Activated CD4-positive, alpha-beta T cell treated with anti-CD3 and anti-CD28 coated beads, Interleukin-2, amount 50 U/mL, for 24 hours (primary cell): Measurements from ENCODE around the gene PTPRN2.

Experiments
- DNase-seq, 2 donors: peaks; one replicate each; pipeline ENCODE4 v3.0.0-alpha.2; 2020; ENCODE audit warnings: low read depth in 1 of 2, low spot score in 1 of 2

PTPRN2 gene

DNA sequence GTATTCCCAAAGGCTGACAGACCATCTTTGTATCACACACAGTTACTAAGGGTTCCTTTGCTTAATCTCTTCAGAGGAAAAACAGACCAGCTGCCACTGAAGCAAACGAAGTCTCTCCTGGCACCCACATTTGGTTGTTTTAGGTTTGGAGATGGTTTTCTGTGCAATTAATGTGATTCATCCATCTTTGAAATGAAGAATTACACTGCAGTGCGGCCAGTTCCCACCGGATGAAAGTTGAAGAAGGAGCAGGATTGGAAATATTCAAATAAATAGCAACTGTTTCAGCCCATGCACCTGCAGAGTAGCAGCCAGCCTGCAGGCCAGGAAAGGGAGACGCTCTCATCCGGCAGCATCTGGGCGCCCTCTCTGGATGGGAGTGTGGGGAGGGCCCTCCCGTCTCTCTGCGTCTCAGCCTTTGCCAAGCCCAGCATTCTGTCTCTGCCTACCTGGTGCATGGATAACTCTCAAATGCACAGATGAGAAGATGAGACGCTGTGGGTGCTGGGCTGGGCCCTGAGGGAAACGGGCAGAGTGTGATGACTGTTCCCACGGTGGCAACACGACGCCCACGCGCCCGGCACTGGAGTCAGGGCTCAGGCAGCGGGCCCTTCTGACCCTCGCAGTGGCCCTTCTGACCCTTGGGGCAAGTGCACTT lies 214.0 kb downstream of the PTPRN2 start:
- DNase-seq = no peak

DNA sequence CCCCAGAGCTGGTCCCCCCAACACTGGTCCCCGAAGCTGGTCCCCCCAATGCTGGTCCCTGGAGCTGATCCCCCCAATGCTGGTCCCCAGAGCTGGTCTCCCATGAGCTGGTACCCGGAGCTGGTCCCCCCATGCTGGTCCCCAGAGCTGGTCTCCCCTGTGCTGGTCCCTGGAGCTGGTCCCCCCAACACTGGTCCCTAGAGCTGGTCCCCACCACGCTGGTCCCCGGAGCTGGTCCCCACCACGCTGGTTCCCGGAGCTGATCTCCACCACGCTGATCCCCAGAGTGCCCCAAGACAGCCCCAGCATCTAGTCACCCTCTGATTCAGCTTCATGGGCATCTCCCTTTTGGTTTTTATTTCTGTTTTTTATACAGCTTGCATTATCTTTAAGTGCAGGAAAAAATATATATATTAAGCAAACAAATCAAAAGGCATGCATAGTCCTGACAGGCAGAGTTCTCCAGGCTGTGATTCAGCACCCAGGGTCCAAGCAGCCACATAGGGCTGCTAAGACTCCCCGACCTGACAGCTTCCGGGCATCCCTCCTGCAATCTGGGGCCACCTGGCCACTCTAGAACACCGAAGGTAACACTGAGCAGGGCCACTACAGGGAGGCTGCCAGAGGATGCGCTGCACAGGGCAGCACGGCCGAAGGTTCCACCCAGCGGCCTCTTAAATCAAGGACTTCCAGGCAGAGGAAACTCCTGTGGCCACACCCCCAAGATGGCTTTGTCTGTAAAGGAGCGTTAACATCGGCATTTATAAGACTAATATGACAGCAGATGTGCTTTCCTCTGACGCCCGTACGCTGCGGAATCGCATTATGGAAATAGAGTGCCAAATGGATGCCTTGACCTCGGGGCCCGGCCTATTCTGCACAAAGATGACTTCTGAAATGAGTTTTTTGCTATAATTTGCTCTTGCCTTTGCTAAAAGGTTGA lies 215.0 kb downstream of the PTPRN2 start:
- no peak for DNase-seq

DNA sequence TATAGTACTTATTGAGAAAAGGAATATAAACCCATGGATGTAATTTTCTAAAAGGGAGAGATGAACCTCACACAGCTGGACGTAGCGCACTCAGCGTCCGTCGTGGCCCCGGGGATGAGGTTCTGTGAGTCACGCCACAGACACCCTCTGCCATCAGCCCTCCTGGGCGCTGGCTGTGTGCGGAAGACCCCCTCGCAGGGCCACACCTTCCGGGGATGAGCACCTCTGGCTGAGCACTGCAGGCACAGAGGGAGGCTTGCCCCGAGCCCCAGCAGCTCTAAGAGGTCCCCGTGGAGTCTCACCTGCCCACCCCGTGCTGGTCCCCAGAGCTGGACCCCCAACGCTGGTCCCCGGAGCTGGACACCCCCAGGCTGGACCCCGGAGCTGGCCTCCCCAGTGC lies 215.8 kb downstream of the PTPRN2 start:
- DNase-seq = no peak

DNA sequence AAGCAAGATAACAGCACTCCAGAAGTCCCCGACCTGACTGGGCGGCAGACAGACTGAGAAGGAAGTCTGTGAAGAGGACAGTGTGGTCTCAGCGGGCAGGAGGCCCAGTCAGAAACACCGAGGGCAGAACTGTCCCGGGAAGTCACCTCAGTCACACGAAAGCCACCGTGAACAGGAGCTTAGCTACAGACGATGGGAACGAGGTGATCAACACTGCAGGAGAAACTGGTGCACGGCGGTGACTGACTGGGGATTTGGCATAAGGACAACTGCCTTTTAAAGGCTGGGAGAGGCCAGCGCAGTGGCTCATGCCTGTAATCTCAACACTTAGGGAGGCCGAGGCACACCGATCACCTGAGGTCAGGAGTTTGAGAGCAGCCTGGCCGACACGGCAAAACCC lies 217.8 kb downstream of the PTPRN2 start:
- no peak for DNase-seq

DNA sequence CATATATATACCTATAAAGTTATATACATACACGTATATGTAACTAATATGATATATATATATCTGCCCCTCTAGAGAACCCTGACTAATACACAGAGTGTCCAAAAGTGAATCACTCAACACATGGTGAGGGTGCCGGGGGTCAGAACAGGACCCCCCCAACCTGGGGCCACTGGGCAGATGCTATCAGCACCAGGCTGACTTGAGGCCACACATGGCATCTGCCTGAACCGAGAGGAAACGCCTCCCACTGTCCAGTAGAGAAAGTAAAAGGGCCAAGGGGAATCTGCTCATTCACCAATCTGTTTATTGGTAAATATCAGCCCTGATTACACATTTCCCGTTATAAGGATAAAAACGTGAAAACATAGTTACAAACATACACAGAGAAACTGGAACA lies 218.3 kb downstream of the PTPRN2 start:
- DNase-seq = no peak

DNA sequence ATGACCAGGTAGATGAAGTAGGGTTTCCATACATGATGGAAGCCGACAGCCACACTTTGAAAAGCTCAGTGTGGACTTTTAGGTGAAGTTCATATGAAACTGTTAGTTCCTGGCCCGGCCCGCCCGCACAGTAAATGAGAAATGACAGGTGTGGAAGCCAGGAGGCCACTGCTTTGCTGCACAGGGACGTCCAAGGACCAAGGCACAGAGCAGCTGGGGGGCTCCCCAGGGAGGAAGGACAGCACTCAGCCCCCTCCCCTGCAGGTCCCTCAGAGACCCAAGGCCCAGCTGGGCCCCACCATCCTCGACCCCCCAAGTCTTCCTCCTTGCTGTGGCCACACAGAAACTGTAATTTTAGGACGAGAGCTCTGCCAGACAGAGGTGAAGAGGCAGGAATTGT lies 219.2 kb downstream of the PTPRN2 start:
- no peak for DNase-seq

DNA sequence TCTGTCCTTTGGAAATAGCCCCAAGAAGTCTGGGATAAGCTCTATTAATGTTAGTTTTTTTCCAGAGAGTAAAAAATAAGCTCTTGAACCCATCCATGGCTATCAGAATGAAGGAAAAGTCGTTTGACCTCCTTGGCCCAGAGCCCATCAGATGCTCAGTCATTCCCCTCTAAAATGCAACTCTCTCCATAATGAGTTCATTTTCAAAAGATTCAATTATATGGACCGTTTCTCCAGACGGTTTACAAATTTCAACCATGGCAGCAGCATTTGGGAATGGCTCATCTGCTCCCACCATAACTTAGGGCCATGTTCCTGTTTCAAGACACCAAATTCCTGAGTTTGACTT lies 220.0 kb downstream of the PTPRN2 start:
- no peak for DNase-seq

DNA sequence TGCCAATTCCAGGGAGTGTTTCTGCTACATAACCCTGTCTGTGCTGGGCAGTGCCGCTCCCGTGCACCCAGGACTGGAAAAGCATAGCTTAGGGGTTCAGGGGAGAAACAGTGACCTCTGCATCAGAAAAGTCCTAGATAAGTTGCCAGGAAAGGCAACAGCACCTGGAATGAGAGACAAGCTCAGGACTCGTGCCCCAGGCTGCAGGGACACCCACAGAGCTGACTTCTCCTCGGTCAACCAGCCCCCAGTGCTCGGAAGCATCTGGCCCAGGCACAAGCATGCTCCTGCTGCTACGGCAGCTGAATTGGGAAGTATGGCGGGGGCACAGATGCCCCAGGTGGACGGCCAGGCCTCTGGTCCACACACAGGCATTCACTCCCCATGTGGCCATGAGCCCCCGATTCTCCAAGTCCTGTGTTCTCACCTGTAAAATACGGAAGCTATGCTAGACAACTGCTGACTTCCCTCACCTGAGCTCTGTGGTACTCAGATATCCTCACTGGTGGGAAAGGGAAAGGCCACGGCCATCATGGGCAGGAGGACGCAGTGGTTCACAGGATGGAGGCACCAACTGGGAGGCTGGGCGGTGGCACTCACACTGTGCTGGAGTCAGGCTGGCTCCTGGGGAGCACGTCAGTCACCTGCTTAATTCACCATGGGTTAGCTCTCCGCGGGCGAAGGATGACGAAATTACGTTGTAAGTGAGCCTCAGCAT lies 220.5 kb downstream of the PTPRN2 start:
- no peak for DNase-seq

DNA sequence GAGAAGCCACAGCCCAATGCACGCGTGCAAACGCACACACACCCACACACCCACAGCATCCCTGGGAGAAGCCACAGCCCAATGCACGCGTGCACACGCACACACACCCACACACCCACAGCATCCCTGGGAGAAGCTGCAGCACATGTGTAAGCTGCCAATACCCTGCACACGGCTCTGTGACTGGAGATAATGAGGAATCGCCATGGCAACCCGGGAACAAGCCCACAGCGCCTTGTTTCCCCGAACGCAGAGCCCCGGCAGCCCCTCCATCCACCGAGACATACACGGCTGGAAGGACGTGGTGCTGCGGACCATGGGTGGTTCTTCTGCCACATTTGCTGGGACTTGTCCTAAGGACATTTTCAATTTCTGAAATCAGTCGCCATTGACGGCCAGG lies 221.3 kb downstream of the PTPRN2 start:
- no peak for DNase-seq

DNA sequence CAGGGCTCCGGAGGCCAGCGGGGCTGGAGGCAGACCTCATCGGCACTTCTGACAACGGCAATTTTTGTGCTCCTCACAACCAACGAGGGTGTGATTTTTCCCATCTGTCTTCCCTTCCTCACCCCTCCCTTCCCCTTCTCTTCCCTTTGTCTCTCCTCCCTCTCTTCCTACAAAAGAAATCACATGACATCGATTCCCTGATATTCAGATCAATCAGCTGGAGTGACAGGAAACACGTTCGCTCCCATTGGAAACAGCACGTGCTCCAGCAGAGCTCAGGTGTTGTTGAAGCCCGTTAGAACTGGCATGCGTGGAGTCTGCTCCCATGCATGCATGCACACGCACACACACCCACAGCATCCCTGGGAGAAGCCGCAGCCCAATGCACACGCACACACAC lies 222.4 kb downstream of the PTPRN2 start:
- DNase-seq = no peak

DNA sequence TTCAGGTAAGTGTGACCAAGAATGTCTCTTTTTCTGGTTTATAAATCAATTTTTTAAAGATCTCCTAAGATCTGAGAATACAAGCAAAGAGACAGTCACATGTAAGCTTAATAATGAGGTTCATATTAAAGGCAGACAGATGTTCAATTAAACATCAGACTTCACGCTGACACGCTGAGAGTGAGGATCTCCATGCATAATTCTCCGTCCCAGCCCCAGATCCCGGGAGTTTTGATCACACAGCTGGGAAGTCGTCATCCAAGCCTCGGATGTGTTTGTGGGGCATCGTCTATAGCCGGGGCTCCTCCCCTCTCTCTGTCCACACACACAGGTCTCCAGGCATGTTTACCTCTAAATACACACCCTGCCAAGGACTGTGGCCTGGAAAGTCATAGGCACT lies 223.2 kb downstream of the PTPRN2 start:
- DNase-seq = no peak

DNA sequence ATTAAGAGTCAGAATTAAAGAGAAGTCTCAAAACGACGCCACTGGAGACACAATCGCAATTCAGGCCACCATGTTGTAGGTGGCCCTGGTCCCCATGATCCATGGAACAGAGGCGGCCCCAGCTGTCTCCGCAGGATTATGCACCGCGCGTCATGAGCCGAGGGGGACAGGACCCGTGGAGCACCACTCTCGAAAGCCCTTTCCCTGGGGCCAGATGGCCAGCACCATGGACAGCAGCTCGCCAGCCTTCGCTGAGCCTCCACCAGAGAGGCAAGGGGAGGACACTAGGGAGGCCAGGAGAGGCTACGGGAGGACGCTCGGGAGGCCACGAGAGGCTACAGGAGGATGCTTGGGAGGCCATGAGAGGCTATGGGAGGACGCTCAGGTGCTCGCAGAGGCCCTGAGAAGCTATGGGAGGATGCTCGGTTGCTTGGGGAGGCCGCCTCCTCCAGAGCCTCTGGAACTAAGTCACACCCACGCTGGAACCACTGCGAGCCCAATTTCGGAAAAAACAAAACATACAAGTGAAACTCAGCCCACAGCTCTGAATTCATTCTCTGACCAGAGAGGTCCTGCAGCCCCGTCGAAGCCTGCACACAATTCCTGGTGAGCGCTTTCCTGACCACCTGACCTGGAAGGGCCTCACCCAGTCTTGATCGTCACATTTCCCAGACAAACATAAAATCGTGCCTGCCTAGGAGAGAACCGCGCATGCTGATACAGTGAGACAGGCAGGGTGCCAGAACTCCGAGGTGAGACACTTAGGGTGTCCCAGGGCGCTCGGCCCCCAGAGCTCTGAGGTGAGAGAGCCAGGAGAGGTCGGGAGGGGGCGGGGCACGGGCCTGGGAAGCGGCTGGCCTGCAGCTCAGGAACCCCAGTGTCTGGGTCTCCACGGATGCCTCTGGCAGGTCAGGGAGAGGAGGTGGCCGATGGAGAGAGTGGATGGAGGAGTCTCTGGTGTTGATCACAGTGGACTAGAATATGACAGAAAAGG lies 224.4 kb downstream of the PTPRN2 start:
- DNase-seq = no peak

DNA sequence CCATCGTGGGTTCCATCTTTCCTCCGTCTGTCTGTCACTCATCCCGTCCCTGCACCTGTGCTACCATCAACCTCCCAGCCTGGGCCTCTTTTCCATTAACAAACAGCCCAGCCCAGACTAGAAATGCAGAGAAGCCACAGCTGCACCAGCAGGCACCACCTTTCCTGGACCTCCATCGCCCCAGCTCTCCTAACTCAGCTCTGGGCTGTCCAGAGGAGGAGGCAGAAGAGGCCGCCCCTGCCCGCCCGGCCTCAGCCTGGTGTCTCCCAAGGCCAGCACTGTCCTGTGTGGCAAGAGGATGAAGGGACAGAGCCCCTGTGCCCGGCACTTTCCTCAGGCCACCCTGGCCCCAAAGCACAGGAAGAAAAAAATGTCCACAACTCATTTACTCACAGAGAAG lies 225.6 kb downstream of the PTPRN2 start:
- DNase-seq = no peak

DNA sequence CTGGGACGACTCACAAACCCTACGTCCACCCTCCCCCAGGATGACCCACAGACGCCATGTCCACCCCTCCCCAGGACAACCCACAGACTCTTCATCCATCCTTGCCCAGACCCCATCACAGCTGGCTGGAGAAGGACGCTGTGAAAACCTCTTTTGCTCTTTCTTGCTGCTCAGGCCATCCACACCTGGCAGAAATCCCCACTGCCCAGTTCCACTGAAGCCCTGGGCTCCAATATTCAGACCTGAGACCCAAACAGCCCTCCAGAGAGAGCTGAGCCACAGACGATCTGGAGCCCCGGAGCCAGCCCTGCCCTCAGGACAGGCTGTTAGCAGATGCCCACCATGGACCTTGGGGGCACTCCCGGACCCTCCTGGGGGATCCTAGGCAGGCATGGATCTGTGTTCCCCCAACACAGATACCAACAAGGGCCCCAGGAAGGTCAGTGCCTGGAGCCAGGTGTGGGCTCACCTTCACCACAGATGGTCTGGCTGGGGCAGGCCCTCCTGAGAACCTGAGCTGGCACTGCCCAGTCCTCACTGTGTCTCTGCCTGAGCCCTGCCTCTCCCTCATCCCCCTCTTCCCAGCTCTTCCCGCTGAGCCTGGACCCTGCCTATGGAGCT lies 226.2 kb downstream of the PTPRN2 start:
- DNase-seq = no peak

DNA sequence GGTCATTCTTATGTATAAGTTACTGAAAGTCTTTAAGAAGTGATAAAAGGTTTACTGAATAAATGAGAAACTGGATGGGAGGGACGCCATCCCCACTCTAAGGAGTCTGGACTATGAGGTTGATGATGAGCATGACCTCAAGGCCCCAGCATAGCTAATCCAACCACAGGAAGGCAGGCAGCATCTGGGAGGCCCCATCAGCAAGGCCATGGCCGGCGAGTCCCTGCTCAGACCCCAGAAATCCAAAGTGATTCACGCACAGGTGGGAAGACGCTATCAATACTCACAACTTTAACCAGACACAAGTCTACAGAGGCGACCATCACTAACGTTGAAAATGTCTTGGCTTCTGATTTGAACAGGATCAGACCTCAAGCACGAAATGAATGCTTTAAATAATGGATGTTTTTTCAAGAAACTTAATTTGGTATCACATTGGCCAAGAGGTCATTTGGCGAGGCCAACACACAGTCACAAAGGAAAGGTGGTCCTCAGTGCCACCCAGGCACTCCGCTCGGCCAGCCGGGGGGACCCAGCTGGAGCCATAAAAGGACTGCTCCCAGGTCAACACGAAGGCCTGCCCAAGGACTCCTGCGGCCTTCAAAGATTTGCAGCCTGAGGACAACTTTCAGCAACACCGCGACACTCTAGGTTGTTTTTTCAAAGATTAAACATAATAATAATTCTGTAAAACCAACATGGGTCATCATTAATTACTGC lies 228.5 kb downstream of the PTPRN2 start:
- DNase-seq = no peak

DNA sequence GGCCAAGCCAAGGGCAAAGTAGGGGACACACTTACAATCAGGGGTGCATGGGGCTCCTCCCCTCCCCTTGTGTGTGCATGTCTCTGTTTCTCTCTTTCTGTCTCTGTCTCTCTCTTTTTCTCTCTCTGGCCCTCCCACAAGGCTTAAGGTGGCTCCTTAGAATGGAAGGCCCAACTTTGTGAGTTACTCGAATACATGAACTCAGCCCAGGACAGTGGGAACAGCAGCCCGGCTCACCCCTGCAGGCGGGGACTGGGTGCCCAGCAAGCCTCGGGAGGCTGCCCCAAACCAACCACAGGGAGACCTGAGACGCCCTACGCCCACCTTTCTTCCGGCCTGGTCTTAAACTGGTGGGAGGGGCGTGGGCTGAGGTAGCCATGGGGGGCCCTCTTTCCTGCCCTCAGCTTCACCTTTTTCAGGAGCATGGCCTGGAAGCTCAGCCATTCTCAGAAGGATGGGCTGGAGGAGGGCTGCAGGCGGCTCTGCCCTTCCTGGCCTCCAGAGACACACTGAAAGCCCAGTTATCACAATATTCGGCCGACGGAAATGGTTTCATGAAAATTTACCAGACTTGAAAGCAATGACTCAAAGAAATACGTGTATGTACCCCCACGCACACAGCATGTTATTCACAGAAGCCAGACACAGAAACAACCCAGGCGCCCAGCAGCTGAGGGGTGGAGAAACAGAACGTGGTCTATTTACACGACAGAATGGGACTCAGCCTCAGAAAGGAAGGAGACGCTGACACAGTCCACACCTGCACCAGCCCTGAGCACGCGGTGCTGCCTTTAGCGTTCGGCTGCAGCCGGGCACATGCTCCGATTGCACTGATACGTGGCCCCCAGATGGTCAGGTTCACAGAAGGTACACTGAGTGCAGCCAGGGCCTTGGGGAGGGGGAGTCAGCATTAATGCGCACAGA lies 229.5 kb downstream of the PTPRN2 start:
- no peak for DNase-seq

DNA sequence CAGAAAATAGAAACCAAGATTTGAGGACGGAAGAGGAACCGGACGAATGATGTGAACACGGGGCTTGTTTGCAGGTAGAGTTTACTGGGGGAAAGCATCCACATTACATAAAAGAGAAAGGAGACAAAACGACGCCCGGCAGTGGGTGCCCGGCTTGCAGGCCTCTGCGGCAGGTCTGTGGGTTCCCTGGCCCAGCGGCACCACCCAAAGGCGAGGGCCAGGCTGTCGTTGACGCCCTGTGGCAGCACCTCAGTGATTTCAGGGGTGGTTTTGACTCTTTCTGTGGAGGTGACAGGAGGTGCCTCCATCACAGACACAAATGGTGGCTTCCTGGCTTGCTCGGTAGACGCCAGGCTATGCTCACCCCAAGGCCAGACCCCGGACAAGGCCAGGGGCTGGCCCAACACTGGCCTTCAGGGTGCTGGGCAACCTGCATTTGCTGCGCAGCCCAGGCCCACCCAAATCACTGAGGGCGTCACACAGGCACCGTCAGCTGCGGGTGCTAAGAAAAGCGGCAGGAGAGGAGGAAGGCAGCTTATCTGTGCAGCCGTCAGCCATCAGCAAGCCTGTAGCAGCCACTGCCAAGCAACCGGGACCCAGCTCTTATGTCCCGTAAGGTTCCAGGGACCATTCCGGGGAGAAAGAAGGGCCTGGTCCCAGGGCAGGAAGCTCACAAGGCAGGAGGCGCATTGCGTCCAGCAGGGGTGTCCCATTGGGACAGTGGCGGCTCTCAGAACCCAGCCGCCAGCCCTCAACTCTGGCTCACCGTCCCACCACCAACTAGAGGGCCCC lies 230.3 kb downstream of the PTPRN2 start:
- DNase-seq = no peak

DNA sequence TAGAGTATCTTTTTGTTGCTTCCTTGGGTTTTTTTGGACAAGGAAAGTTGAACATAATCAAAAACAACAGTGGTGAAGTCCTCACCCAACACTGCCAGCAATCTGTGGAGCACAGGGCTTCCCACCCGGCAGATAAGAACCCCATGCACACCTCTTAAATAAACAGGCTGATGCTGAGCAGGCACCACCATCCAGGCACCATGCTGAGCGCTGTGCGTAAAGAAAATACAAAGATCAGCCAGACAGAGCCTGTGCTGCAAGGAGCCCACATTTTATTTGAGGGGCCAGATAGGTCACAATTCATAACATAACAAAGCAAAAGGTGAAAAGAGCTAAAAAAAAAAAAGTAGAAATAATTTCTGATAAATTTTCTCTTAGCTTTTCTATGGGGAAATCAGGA lies 231.2 kb downstream of the PTPRN2 start:
- no peak for DNase-seq
